ENCODE measurements around the gene PLA2G4C. TPM values are rescaled to one million over a fixed set of nuclear protein-coding genes. Genes with fewer than 3 reads are reported as not detected.

PLA2G4C gene
- total RNA-seq, 4 donors from 2014 or later, result 1.2 to 9.5 (median 8.3) TPM

GRCh38 chr19:48023518-48023917, 87.1 kb downstream of the PLA2G4C start:
- Histone ChIP-seq H3K27me3 (peaks cover 3% of the 10 kb centered on the region), H3K4me1 (no peaks in the 10 kb centered on the region), H3K27ac (no peak overlapping the region), H3K9me3 (no peaks in the 10 kb centered on the region), H3K4me3 (no peak overlapping the region), H3K36me3 (no peaks in the 10 kb centered on the region)
- DNase-seq, result no peak
- intact Hi-C loops (cut with DNase I; ENCODE audit: low total_unique reads), result no loop called here
- in situ Hi-C loops (cut with MboI; ENCODE audit: low pct_ligation_motif_present in 1 of 4, low pct_unique_long_range_greater_than_20kb in 1 of 4, low sequenced_read_pairs in 3 of 4), result loop anchor here in 1 of 4 donors (25.0 kb wide), 1 partner anchor 186 kb away; no protein-coding TSS in a partner anchor
- no peak for TF ChIP-seq POLR2A (IDR thresholded peaks at IDR 0.05)
- TF ChIP-seq EP300 (IDR thresholded peaks at IDR 0.05; ENCODE audit: low read depth), result no peak
- TF ChIP-seq POLR2AphosphoS5 (IDR thresholded peaks at IDR 0.05), result no peak
- no peak for TF ChIP-seq CTCF (IDR thresholded peaks at IDR 0.05)
- WGBS, 2 donors (ENCODE audit: low coverage in 1 of 2), result 88 to 90% methylated on average over 3 of the region's 3 CpGs

- Histone ChIP-seq H3K27ac (no peak overlapping the region), H3K4me1 (no peaks in the 10 kb centered on the region), H3K9me3 (no peaks in the 10 kb centered on the region), H3K27me3 (peaks cover 3% of the 10 kb centered on the region), H3K36me3 (no peaks in the 10 kb centered on the region), H3K4me3 (no peak overlapping the region)
- intact Hi-C loops (cut with DNase I; ENCODE audit: low total_unique reads), result no loop called here
- DNase-seq, result no peak
- in situ Hi-C loops (cut with MboI; ENCODE audit: low pct_ligation_motif_present in 1 of 4, low pct_unique_long_range_greater_than_20kb in 1 of 4, low sequenced_read_pairs in 3 of 4), result loop anchor here in 1 of 4 donors (25.0 kb wide), 1 partner anchor 186 kb away; no protein-coding TSS in a partner anchor
- WGBS, 2 donors (ENCODE audit: low coverage in 1 of 2), result 62% methylated on average over 2 of the region's 2 CpGs
- TF ChIP-seq CTCF (IDR thresholded peaks at IDR 0.05) (no peak), POLR2A (IDR thresholded peaks at IDR 0.05) (no peak), POLR2AphosphoS5 (IDR thresholded peaks at IDR 0.05) (no peak), EP300 (IDR thresholded peaks at IDR 0.05; ENCODE audit: low read depth) (no peak)
Observed at GRCh38 chr19:48023011-48023410, 87.6 kb downstream of the PLA2G4C start.

GRCh38 chr19:48020686-48021085, 89.9 kb downstream of the PLA2G4C start:
- peaks cover 12% of the 10 kb centered on the region for H3K27me3 ChIP-seq
- H3K4me1 ChIP-seq, result no peaks in the 10 kb centered on the region
- H3K36me3 ChIP-seq, result no peaks in the 10 kb centered on the region
- no peak for DNase-seq
- no peaks in the 10 kb centered on the region for H3K9me3 ChIP-seq
- intact Hi-C loops (cut with DNase I; ENCODE audit: low total_unique reads) (no loop called here), in situ Hi-C loops (cut with MboI; ENCODE audit: low pct_ligation_motif_present in 1 of 4, low pct_unique_long_range_greater_than_20kb in 1 of 4, low sequenced_read_pairs in 3 of 4) (loop anchor here in 1 of 4 donors (25.0 kb wide), 1 partner anchor 183 kb away; no protein-coding TSS in a partner anchor)
- H3K27ac ChIP-seq, result no peak overlapping the region
- 66 to 81% methylated on average over 3 of the region's 3 CpGs for WGBS, 2 donors (ENCODE audit: low coverage in 1 of 2)
- no peak overlapping the region for H3K4me3 ChIP-seq
- no peak for TF ChIP-seq EP300 (IDR thresholded peaks at IDR 0.05; ENCODE audit: low read depth)
- no peak for TF ChIP-seq CTCF (IDR thresholded peaks at IDR 0.05)
- TF ChIP-seq POLR2A (IDR thresholded peaks at IDR 0.05), result no peak
- no peak for TF ChIP-seq POLR2AphosphoS5 (IDR thresholded peaks at IDR 0.05)

GRCh38 chr19:48010932-48011758, 99.5 kb downstream of the PLA2G4C start:
- DNase-seq, result no peak
- no peak overlapping the region for H3K27ac ChIP-seq
- intact Hi-C loops (cut with DNase I; ENCODE audit: low total_unique reads), result no loop called here
- no peak overlapping the region for H3K4me3 ChIP-seq
- H3K4me1 ChIP-seq, result no peaks in the 10 kb centered on the region
- in situ Hi-C loops (cut with MboI; ENCODE audit: low pct_ligation_motif_present in 1 of 4, low pct_unique_long_range_greater_than_20kb in 1 of 4, low sequenced_read_pairs in 3 of 4), result loop anchor here in 1 of 4 donors (25.0 kb wide), 1 partner anchor 174 kb away; no protein-coding TSS in a partner anchor
- H3K9me3 ChIP-seq, result no peaks in the 10 kb centered on the region
- peaks cover 4% of the 10 kb centered on the region for H3K27me3 ChIP-seq
- no peak for TF ChIP-seq POLR2AphosphoS5 (IDR thresholded peaks at IDR 0.05)
- no peak for TF ChIP-seq EP300 (IDR thresholded peaks at IDR 0.05; ENCODE audit: low read depth)
- no peak for TF ChIP-seq CTCF (IDR thresholded peaks at IDR 0.05)
- no peak for TF ChIP-seq POLR2A (IDR thresholded peaks at IDR 0.05)
- WGBS, 2 donors (ENCODE audit: low coverage in 1 of 2), result 89 to 91% methylated on average over 10 to 11 of the region's 11 CpGs
- H3K36me3 ChIP-seq, result no peaks in the 10 kb centered on the region
